Measurements from ENCODE around the gene IL23R. TPM values are rescaled to one million over a fixed set of nuclear protein-coding genes. Genes with fewer than 3 reads are reported as not detected.

IL23R gene
- polyA plus RNA-seq, 1 donor (not counting 4 experiments of a cell fraction or from before 2014, with no cell fraction given) = not detected

- dilution Hi-C loops (cut with MboI; ENCODE audit: extremely low pct_ligation_motif_present, low sequenced_read_pairs) = no loop called here
- Histone ChIP-seq H3K79me2 (ENCODE audit: control insufficient read depth, insufficient read depth, low read length) (no peaks in the 10 kb centered on the region), H2AFZ (ENCODE audit: control insufficient read depth, low read length) (no peak overlapping the region), H3K9me3 (ENCODE audit: control insufficient read depth, low read depth, low read length) (no peaks in the 10 kb centered on the region), H3K4me2 (ENCODE audit: control insufficient read depth, extremely low read depth, insufficient read depth, low read depth, low read length) (no peak overlapping the region), H3K27me3 (ENCODE audit: control insufficient read depth, extremely low read depth, insufficient read depth, low read length) (no peaks in the 10 kb centered on the region), H3K9ac (ENCODE audit: control insufficient read depth, extremely low read depth, insufficient read depth, low read length) (no peak overlapping the region), H3K4me3 (ENCODE audit: control insufficient read depth in 2 of 3, extremely low read depth in 1 of 3, insufficient read depth in 2 of 3, low read depth in 1 of 3, low read length in 3 of 3) (no peak overlapping the region), H3K9me1 (ENCODE audit: control insufficient read depth, extremely low read depth, insufficient read depth, low read length) (no peaks in the 10 kb centered on the region), H3K4me1 (ENCODE audit: control insufficient read depth, extremely low read depth, insufficient read depth, low read length) (no peaks in the 10 kb centered on the region), H3K27ac (ENCODE audit: control insufficient read depth, insufficient read depth, low read length) (no peak overlapping the region), H3K36me3 (ENCODE audit: control insufficient read depth in 2 of 2, extremely low read depth in 1 of 2, insufficient read depth in 2 of 2, low read length in 2 of 2) (no peaks in the 10 kb centered on the region), H4K20me1 (ENCODE audit: control insufficient read depth, extremely low read depth, insufficient read depth, low read length) (no peaks in the 10 kb centered on the region)
- FAIRE-seq (no peak), DNase-seq (ENCODE audit: low read depth, low spot score) (no peak)
- TF ChIP-seq CTCF (optimal IDR thresholded peaks at IDR 0.05 in 1 of 3, IDR thresholded peaks at IDR 0.05 in 1 of 3, conservative IDR thresholded peaks at IDR 0.05 in 1 of 3; ENCODE audit: extremely low read depth in 1 of 3, insufficient read depth in 2 of 3, low read length in 3 of 3) = no peak
- no peak for TF ChIP-seq EZH2 (IDR thresholded peaks at IDR 0.05; ENCODE audit: low read length)
Observed at GRCh38 chr1:67299296-67299695, 133.0 kb downstream of the IL23R start.

GRCh38 chr1:67300561-67300960 is 134.3 kb downstream of the IL23R start:
- no peaks in the 10 kb centered on the region for H3K79me2 ChIP-seq (ENCODE audit: control insufficient read depth, insufficient read depth, low read length)
- no peak for FAIRE-seq
- no peaks in the 10 kb centered on the region for H3K9me3 ChIP-seq (ENCODE audit: control insufficient read depth, low read depth, low read length)
- no peak overlapping the region for H3K9ac ChIP-seq (ENCODE audit: control insufficient read depth, extremely low read depth, insufficient read depth, low read length)
- H3K4me3 ChIP-seq (ENCODE audit: control insufficient read depth in 2 of 3, extremely low read depth in 1 of 3, insufficient read depth in 2 of 3, low read depth in 1 of 3, low read length in 3 of 3) = no peak overlapping the region
- no peak overlapping the region for H3K27ac ChIP-seq (ENCODE audit: control insufficient read depth, insufficient read depth, low read length)
- no peak overlapping the region for H2AFZ ChIP-seq (ENCODE audit: control insufficient read depth, low read length)
- dilution Hi-C loops (cut with MboI; ENCODE audit: extremely low pct_ligation_motif_present, low sequenced_read_pairs) = no loop called here
- TF ChIP-seq EZH2 (IDR thresholded peaks at IDR 0.05; ENCODE audit: low read length) (no peak), CTCF (optimal IDR thresholded peaks at IDR 0.05 in 1 of 3, IDR thresholded peaks at IDR 0.05 in 1 of 3, conservative IDR thresholded peaks at IDR 0.05 in 1 of 3; ENCODE audit: extremely low read depth in 1 of 3, insufficient read depth in 2 of 3, low read length in 3 of 3) (no peak)
- H3K4me2 ChIP-seq (ENCODE audit: control insufficient read depth, extremely low read depth, insufficient read depth, low read depth, low read length) = no peak overlapping the region
- H4K20me1 ChIP-seq (ENCODE audit: control insufficient read depth, extremely low read depth, insufficient read depth, low read length) = no peaks in the 10 kb centered on the region
- H3K4me1 ChIP-seq (ENCODE audit: control insufficient read depth, extremely low read depth, insufficient read depth, low read length) = no peaks in the 10 kb centered on the region
- no peaks in the 10 kb centered on the region for H3K36me3 ChIP-seq (ENCODE audit: control insufficient read depth in 2 of 2, extremely low read depth in 1 of 2, insufficient read depth in 2 of 2, low read length in 2 of 2)
- no peaks in the 10 kb centered on the region for H3K9me1 ChIP-seq (ENCODE audit: control insufficient read depth, extremely low read depth, insufficient read depth, low read length)
- no peaks in the 10 kb centered on the region for H3K27me3 ChIP-seq (ENCODE audit: control insufficient read depth, extremely low read depth, insufficient read depth, low read length)
- no peak for DNase-seq (ENCODE audit: low read depth, low spot score)
